HEK293T (cell line): ENCODE results near the gene TBX2.

Experiments
- CTCF ChIA-PET: fragments of 350-600 bp; formaldehyde crosslinking; extraction: SDS; loops from one replicate; lab custom pipeline; 2021; ENCODE audit warnings: antibody characterized with exemption, inconsistent platforms; lab: Yijun Ruan, JAX
- POLR2A ChIA-PET: fragments of 350-600 bp; formaldehyde crosslinking; extraction: SDS; loops from one replicate; lab custom pipeline; 2020; ENCODE audit warnings: antibody characterized with exemption, inconsistent platforms; lab: Yijun Ruan, JAX
- DNase-seq: peaks from one replicate; pipeline ENCODE4 v3.0.0; 2012; ENCODE audit warnings: mixed read lengths; ENCODE audit errors: extremely low spot score
- ARNT ChIP-seq: fragments of 450-650 bp; IDR thresholded peaks from 2 replicates; pipeline ENCODE4 v1.6.1; 2017; ENCODE audit warnings: mild to moderate bottlenecking
- BHLHE40 ChIP-seq: fragments of 450-650 bp; IDR thresholded peaks from 2 replicates; pipeline ENCODE4 v1.6.1; 2016; ENCODE audit warnings: mild to moderate bottlenecking, moderate library complexity, borderline replicate concordance
- CTBP1 ChIP-seq: fragments of 450-650 bp; IDR thresholded peaks from 2 replicates; pipeline ENCODE4 v1.6.1; 2016; ENCODE audit warnings: borderline replicate concordance
- ELF4 ChIP-seq: fragments of 450-650 bp; IDR thresholded peaks from 2 replicates; pipeline ENCODE4 v1.6.1; 2017; ENCODE audit warnings: antibody characterized with exemption
- FOXA1 ChIP-seq: fragments of 450-650 bp; IDR thresholded peaks from 2 replicates; pipeline ENCODE4 v1.6.1; 2016; ENCODE audit warnings: mild to moderate bottlenecking
- FOXK2 ChIP-seq: fragments of 450-650 bp; IDR thresholded peaks from 2 replicates; pipeline ENCODE4 v1.6.1; 2016; ENCODE audit warnings: mild to moderate bottlenecking
- FOXM1 ChIP-seq: fragments of 450-650 bp; IDR thresholded peaks from 2 replicates; pipeline ENCODE4 v1.6.1; 2017; ENCODE audit warnings: mild to moderate bottlenecking, borderline replicate concordance
- HDGF ChIP-seq: fragments of 450-650 bp; IDR thresholded peaks from 2 replicates; pipeline ENCODE4 v1.6.1; 2017; ENCODE audit warnings: antibody characterized with exemption, borderline replicate concordance
- L3MBTL2 ChIP-seq: fragments of 450-650 bp; conservative IDR thresholded peaks from 2 replicates; pipeline ENCODE4 v1.6.1; 2016; ENCODE audit warnings: mild to moderate bottlenecking
- LEF1 ChIP-seq: fragments of 450-650 bp; IDR thresholded peaks from 2 replicates; pipeline ENCODE4 v1.6.1; 2017; ENCODE audit warnings: mild to moderate bottlenecking, borderline replicate concordance
- NFRKB ChIP-seq: fragments of 450-650 bp; IDR thresholded peaks from 2 replicates; pipeline ENCODE4 v1.6.1; 2016; ENCODE audit warnings: mild to moderate bottlenecking, moderate library complexity
- SP1 ChIP-seq: fragments of 450-650 bp; IDR thresholded peaks from 2 replicates; pipeline ENCODE4 v1.6.1; 2017
- SUZ12 ChIP-seq: fragments of 450-650 bp; IDR thresholded peaks from 2 replicates; pipeline ENCODE4 v1.6.1; 2016; ENCODE audit warnings: mild to moderate bottlenecking
- TARDBP ChIP-seq: fragments of 450-650 bp; IDR thresholded peaks from 2 replicates; pipeline ENCODE4 v1.6.1; 2016
- ZNF384 ChIP-seq: fragments of 450-650 bp; IDR thresholded peaks from 2 replicates; pipeline ENCODE4 v1.6.1; 2016
- TF ChIP-seq, protein P1 (sequence below): fragments of 450-650 bp; IDR thresholded peaks from 2 replicates; pipeline ENCODE4 v1.6.1; 2016

TBX2 gene

DNA sequence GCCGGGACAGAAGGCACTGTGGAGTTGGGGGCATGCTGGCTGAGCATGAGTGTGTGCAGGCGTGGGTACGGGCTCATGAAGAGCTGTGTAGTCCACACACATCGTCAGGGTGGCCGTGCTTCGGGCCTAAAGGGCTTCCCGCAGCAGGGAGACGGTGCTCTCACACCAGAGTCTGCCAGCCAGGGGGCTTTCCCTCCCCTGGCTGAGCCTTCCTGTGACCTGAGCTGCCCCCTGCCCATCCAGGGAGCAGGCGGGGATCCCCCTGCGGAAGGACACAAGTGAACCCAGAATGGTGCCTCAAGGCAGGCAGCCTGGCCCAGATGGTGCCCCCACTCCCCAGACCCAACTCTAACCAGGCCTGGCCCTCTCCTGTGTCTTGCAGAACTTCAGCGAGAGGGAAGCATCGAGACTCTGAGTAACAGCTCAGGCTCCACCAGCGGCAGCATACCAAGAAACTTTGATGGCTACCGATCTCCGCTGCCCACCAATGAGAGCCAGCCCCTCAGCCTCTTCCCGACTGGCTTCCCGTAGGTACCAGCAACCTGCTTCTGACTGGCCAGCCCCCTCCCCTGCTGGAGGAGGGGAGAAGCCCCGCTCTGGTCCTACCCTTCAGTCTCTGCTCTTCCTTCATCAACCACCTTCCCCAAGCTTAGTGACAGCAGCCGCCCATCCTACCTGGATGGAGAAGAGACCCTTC, 7.9 kb upstream of the TBX2 start:
- TF ChIP-seq ARNT (no peak), L3MBTL2 (no peak), CTBP1 (no peak), FOXK2 (no peak), SUZ12 (no peak), ZNF384 (no peak), SP1 (no peak), NFRKB (no peak), FOXA1 (no peak), LEF1 (no peak), TARDBP (no peak), BHLHE40 (no peak), ELF4 (no peak), HDGF (no peak), FOXM1 (no peak)
- TF ChIP-seq, protein P1, sequence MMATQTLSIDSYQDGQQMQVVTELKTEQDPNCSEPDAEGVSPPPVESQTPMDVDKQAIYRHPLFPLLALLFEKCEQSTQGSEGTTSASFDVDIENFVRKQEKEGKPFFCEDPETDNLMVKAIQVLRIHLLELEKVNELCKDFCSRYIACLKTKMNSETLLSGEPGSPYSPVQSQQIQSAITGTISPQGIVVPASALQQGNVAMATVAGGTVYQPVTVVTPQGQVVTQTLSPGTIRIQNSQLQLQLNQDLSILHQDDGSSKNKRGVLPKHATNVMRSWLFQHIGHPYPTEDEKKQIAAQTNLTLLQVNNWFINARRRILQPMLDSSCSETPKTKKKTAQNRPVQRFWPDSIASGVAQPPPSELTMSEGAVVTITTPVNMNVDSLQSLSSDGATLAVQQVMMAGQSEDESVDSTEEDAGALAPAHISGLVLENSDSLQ: no peak
- CTCF ChIA-PET: interaction anchor here (0.6 kb wide), 1 partner anchor 508 kb away, joined by 3 read pairs; no protein-coding TSS in a partner anchor
- no peak for DNase-seq
- POLR2A ChIA-PET: no interaction called here

- CTCF ChIA-PET: no interaction called here
- POLR2A ChIA-PET: no interaction called here
Observed at GRCh38 chr17:61392679-61393078, 7.0 kb upstream of the TBX2 start.

GRCh38 chr17:61393550-61393903, 6.1 kb upstream of the TBX2 start:
- POLR2A ChIA-PET: no interaction called here
- CTCF ChIA-PET: interaction anchor here (1.0 to 1.2 kb wide), 4 partner anchors 16 to 673 kb away, joined by 3 to 4 read pairs (median 4); no protein-coding TSS in a partner anchor
- no peak for TF ChIP-seq LEF1
- TF ChIP-seq SP1: no peak
- TF ChIP-seq FOXM1: no peak
- no peak for TF ChIP-seq CTBP1
- no peak for TF ChIP-seq BHLHE40
- no peak for TF ChIP-seq L3MBTL2
- TF ChIP-seq SUZ12: no peak
- no peak for TF ChIP-seq NFRKB
- no peak for TF ChIP-seq ZNF384
- TF ChIP-seq ELF4: no peak
- TF ChIP-seq TARDBP: no peak
- no peak for TF ChIP-seq ARNT
- TF ChIP-seq HDGF: no peak
- no peak for TF ChIP-seq FOXA1
- TF ChIP-seq, protein P1: no peak
- no peak for TF ChIP-seq FOXK2

More at GRCh38 chr17:61392679-61393078, 7.0 kb upstream of the TBX2 start:
- TF ChIP-seq LEF1: no peak
- TF ChIP-seq BHLHE40: no peak
- no peak for TF ChIP-seq NFRKB
- TF ChIP-seq L3MBTL2: no peak
- TF ChIP-seq ELF4: no peak
- TF ChIP-seq SP1: no peak
- TF ChIP-seq CTBP1: no peak
- no peak for DNase-seq

DNA sequence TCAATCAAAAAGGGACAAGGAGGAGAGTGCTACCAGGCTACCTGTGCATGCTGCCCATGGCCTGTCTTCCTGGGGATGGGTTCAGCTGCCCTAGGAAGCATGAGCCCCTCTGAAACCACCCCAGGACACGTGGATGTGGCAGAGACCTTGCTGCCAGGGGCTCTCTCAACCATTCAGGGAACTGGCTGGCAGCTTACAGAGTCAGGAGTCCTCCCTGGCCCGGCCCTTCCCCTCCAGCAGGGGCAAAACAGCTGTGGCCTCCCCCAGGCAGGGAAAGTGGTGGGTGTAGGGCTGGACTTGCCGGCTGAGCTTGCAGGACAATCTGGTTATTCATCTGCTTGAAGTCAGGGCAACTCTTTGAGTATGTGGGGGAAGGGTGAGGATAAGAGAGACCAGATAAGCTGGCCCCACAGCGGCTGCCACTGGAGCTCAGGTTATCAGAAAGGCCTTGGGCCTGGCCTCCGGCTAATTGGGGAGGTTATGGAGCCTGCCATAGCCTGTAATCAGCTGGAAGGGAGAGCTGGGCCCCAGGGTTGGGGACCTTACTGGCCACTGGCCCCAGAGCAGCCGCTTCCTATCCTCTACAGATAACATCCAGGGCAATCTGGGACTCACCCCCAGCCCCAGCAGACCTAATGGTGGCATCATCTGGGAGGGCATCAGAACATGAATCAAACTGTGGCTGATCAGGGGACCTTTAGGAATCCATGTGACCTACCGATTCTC, 5.6 kb upstream of the TBX2 start:
- DNase-seq: no peak
- CTCF ChIA-PET: interaction anchor here (0.5 to 1.2 kb wide), 6 partner anchors 8 to 673 kb away, joined by 3 to 5 read pairs (median 4); no protein-coding TSS in a partner anchor
- TF ChIP-seq CTBP1: no peak
- no peak for TF ChIP-seq FOXA1
- no peak for TF ChIP-seq TARDBP
- no peak for TF ChIP-seq L3MBTL2
- TF ChIP-seq, protein P1: no peak
- no peak for TF ChIP-seq HDGF
- TF ChIP-seq ZNF384: no peak
- no peak for TF ChIP-seq SUZ12
- TF ChIP-seq FOXK2: no peak
- TF ChIP-seq SP1: no peak
- no peak for TF ChIP-seq ELF4
- POLR2A ChIA-PET: no interaction called here

More at GRCh38 chr17:61393550-61393903, 6.1 kb upstream of the TBX2 start:
- DNase-seq: no peak

DNA sequence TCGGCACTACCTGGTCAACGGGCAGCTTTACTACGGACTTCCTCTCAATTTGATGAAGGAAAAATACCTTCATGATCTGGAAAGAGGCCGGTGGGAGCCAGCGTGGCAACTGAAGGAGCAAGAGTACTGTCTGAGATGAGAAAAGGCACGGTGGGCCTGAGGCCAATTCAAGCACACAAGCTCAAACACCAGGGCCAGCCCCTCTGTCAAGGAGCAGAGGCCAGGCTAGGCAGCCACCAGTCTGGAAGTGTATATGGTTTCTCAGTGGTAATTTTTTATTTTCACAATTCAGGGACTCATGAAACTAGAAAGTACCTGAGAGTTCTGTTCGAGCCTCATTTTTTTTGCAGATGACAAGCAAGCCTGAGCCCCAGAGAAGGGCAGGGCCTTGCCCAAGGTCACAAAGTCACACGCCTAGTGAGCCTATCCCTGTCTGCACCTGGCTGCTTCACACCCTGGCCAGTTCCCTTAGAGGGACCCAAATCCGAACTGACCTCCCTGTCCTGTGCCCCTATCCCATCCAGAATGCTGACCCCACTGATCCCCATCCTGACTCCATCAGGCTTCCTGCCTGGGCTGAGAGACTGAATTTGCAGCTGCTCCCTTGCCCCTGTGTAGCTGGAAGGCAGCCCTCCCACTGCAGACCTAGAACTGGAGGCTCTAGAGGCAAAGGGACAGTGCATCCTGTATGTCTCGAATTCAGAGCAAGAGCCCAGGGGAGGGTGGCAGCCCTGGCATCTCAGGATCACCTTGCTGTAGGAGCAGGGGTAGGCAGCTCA, 4.8 kb upstream of the TBX2 start:
- DNase-seq: no peak
- ChIA-PET CTCF (interaction anchor here (0.5 to 1.1 kb wide), 5 partner anchors 9 to 674 kb away, joined by 3 to 5 read pairs (median 4); no protein-coding TSS in a partner anchor), POLR2A (no interaction called here)
- TF ChIP-seq TARDBP (no peak), HDGF (no peak), NFRKB (no peak), L3MBTL2 (no peak), FOXA1 (no peak), ARNT (no peak), SP1 (no peak), LEF1 (no peak), ZNF384 (no peak), FOXM1 (no peak), BHLHE40 (no peak), CTBP1 (no peak), SUZ12 (no peak), FOXK2 (no peak)
- TF ChIP-seq, protein P1: no peak
